ENCODE results near the gene PDILT.

Gene PDILT

DNA sequence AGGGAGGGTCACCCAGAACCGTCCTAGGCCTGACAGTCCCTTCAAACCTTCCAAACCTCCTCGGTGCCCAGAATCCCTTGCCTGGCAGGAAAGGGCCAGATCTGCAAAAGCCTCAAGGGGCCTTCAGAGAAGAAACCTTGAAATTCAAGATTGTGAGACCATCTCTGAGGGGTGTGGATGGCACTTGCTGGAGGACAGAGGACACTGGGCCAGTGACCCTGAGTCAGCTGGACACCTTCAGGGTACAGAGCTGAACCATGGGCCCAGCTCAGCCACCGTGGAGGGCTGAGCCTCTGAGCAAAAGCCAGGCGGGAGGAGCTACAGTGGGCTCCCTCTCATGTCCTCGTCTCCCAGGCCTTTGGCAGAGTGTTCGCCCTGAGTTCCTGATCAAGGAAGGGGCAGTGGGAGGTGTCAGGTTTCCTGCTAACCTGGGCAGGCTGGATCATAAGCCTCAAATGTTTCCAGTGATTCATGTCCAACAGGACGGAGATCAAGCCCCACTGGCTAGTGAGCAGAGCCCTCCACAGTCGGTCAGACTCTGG is 3.0 kb downstream of the PDILT start:
- no peak for DNase-seq

DNA sequence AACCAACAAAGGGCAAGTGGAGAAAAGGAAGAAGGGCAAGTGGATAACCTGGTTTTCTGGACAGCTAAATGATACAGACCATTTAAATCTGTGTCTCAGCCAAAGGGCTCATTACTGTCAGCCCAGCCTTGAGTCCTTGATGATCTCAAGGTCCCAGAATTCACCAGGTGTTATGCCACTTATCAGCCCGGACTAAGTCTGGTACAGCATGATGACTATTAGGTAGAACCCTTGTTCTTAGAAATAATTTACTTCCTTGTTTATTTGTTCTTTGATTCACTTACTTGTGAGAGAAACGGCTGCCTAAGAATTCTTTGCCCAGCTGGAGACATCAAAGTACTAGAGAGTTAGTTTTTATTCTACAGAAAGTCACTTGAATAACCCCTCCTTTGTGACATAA is 3.5 kb downstream of the PDILT start:
- DNase-seq, result no peak

DNA sequence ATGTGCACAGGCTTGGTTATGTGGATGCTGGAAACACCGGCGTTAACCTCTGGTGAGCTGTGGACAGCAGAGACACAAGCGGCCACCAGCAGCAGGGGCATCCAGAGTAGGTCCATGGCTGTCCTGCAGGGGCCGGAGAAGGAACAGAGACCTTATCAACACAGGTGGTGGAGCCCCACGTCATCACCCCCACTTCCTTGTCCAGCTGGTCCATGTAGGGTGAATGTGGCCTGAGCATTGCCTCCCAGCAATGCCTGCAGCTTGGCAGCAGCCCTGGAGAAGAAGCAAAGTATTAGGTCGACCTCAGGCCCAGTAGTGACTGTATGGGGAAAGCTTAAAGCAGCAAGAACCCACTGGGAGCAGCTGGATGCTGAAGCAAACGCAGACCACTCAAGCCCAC is 5.4 kb downstream of the PDILT start:
- no peak for DNase-seq

DNA sequence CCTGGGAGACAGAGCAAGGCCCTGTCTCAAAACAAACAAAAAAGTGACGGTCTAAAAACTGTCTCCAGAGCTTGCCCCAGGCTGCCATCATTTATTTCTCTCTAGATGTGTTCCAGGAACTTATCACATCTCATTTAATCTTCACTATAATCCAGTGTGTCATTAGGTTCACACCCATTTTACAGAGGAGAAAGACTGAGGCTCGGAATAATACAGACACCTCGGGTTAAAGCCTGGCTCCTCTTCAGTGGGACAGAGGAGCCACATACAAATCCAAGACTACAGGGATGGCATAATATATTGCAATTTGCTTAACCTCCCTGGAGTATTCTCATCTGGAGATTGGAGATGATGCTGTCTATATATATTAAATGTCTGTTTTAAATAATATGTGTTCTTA is 5.9 kb downstream of the PDILT start:
- DNase-seq, result no peak

DNA sequence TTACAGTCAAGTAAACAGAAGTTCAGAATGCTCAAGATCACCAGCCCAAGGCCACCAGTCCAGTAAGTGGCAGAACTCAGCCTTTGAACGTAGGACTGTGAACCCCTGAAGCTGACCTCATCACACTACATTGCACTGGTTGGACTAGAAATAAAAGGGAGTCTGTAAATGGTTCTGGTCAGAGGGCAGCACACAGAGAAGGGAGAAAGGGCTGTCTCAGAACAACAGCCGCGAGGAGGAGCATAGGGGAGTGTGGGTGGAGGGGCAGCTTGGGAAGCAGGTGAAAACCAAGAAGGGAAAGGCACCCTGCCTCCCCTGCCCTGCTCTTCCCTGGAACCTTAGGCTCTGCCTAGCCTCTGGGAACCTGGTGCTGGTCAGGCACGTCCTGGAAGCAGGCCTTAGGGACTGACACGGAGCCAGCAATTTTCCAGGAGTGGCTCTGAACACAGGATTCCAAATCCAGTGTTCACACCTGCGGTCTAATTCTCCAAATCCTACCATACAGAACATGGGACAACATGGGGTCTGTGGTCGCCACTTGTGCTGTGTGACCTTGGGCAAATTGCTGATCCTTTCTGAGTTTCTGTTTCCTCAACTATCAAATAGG is 7.0 kb downstream of the PDILT start:
- DNase-seq, result no peak

DNA sequence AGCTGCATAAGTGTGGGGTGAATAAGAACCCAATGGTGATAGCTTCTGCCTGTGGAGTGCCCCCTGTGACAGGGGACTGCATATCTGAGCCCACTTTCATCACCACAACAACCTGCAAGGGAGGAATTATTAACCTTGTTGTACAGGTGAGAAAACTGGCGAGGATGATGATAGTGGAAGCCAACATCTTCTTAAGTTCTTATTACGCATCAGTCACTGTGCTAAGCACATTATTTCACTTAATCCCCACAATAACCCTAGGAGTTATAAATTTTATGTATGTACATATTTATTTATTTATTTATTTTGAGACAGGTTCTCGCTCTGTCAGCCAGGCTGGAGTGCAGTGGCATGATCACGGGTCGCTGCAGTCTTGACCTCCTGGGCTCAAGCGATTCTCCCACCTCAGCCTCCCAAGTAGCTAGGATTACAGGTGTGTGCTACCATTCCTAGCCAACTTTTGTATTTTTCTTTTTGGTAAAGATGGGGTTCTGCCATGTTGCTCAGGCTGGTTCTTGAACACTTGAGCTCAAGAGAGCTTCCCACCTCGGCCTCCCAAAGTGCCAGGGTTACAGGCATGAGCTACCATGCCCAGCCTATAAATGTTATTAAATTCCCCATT is 7.6 kb downstream of the PDILT start:
- DNase-seq, result no peak

DNA sequence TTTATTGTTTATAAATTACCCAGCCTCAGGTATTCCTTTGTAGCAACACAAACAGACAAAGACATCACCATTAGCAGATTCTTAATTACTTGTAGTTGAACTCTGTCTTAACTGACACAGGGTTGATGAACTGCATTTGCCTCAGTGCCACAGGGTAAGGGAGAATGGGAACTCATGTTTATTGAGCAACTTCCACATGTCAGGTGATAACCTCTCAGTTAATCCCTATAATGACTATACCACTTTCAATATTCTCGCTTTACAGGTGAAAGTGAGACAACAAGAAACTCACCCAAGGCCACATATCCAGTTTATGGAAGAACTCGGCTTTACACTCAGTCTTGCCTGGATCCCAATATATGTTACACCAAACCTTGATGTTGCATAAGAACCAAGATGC is 8.6 kb downstream of the PDILT start:
- no peak for DNase-seq

DNA sequence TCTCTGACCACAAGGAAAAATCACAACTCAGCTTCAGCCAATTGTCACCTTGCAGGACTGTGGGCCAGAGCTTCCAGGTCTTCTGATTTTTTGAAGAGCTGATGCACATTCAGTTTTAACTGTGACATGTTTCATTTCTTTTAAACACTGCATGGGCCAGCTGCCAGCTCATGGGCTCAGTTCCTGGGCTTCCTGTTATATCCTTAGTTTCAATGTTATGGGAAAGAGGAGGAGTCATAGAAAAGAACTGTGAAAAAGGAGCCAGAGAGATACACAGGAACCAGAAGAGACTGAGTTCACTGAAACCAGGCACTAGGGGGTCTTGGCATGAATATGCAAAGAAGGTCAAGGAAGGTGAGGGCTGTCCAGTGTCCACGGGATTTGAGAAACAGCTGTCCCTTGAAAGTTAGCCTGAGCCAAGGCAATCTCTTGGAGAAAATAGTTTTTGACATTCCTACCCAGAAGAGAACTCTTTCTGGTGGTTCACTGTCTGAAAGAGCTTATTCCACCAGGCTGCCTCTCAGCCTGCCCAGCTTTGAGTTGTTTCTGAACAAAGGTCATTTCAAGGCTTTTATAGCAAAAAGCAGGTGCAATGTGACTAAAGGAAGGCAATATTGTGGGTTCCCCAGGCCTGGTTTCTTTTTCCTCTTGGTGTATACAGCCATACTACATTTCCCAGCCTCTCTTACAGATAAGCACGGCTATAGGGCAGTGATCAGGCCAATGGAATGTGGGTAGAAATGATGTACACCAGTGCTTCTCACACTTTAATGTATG is 10.5 kb downstream of the PDILT start:
- no peak for DNase-seq

DNA sequence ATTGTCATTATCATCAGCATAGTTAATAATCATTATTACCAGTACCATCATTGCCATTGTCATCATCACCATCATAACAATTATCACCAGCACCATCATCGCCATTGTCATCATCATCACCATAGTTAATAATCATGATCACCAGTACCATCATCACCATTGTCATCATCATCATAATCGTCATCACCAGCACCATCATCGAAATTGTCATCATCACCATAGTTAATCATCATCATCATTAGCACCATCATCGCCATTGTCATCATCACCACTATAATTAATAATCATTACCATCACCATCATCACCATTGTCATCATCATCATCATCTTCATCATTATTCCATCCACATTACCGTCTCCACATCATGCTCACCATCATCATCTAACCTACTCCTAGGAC is 13.5 kb downstream of the PDILT start:
- no peak for DNase-seq

DNA sequence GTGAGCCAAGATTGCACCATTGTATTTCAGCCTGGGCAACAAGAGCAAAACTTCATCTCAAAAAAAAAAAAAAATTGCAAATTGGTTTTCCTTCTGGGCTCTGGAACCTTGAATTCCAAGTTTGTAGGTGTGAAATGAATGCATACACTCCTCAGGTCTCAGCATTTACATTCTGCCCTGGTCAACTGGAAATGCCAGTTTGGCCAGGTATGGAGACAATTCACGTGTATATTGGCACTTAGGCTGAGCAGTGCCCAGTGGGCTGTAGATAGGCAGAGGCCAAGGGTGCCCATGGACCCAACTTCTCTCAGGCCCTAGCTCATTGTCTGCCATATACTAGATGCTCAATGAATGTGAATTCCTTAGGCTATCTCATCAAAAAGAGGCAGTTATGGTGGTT is 15.7 kb downstream of the PDILT start:
- DNase-seq, result no peak

DNA sequence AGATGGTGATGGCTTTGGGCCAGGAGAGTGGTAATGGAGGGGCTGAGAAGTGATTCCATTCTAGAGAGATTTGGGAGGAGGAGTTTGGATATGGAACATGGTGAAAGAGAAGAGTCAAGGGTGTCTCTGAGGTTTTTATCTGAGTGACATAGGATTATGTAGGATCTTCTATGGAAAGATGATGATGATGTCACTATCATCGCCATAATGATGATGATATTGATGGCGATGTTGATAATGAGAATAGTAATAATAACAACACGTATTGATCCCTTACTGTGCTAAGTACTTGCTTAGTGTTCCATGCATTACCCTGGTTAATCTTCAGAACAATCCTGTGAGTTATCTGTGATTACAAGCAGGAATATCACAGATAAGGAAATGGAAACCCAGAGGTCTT is 16.6 kb downstream of the PDILT start:
- DNase-seq, result no peak

DNA sequence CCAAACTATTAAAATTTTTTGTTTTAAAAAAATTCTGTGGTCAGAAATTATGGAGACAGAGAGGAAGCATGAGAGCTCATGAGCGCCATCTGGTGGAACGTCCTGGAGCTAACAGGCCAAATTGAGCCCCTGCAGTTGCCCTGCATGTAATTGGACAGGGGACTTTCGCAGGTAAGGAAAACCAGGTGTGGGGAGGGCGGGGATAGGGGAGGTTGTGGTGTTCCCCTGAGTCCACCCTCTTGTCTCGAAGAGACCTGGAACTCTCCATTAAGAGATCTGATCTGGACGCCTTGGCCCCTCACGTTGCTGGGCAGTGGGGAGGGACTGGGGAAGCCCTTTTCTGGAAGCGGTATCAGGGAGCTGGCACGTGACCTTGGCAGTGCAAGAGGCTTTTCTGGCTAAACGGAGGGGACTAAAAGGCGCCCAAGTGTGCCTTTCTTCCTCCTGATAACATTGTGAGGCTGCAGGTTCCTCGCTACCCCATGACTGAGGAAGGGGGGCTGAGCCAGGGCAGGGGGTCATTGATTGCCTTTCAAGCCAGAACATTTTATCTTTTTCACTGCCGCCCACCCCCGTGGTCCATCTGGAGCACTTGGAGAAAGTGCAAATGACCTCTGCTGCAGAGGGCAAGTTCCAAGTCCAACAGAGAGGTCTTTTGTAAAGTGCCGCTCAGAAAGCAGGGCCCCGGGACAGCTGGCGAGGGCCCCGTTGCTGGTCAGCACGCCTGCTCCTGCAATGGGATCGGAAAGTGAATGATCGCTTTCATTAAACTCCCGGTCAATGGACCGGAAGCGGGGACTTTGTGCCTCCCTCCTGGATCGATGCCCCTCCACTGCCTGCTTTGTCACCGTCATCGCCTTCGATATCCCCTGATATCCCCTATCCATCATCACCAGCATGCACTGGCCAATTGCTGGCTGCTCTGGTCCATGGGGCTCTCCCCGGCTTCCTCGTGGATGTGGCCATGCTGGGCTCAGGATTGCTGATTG is 18.4 kb downstream of the PDILT start:
- DNase-seq, result peak; percentile 49

DNA sequence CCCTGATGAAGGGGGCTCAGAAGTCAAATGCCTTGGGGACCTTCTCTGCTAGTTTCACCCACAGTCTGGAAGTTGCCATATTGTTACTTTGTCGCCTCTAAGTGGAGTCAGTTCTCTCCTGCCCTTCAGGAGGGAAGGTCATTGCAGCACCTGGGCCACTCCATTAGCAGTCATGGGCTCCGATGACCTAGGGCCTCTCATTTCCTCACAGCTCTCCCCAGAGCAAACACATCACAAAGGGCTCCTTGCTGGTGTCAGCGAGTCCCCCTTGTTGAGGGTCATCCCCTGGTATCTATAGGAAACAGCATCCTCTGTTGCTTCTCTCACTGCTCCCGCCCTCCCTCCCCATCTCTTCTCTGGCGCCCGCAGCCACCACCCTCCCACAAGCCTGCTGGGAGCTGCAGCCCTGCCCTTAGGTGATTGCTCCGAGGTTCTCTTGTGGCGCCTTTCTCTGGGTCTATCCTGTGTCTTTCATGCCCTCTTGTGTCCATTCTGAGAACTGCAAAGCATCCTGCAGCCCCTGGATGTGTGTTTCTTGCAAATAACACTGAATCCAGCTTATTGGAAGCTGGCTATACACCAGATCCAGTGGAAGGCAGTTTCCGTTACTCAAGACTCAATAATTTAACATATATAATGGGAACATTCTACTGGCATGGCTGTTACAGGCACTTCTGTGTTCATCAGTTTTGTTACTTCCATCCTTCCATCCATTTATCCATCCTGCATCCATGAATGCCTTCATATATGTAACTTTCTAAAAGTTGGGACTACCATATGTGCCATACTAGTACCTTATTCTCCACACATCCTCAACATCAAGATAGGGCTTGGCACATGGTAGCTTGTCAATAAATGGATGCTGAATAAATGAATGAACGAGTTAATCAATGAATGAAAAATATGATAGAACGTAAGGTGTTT is 21.2 kb downstream of the PDILT start:
- DNase-seq, result peak; percentile 45

DNA sequence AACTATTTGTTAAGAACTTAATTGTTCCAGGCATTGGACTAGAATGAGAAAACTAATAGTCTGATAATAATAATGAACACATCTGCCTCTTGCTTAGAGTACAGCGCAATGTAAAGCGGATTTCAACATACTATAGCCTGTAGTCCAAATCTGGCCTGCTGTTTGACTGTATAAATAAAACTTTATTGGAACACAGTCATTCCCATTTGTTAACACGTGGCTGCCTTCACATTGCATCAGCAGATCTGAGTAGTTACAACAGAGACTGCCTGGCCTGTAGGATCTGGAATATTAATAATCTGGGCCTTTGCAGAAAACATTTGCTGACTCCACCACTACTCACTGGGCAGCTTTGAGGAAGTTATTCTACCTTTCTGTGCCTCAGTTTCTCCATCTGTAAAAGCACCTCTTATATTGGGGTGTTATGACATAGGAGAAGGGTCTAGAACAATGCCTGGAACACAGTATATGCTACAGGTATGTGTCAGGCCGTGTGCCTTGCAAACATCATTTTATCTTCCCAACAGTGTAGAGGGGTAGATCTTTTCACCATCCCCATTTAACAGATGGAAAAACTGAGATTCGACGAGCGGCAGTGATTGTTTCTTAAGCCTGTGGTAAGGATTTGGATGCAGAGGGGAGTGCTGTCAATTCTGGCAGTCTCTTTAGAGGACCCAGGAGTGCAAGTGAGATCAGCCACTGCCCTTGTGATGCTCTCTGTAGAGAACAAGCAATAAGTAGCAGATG is 22.2 kb downstream of the PDILT start:
- DNase-seq, result no peak

DNA sequence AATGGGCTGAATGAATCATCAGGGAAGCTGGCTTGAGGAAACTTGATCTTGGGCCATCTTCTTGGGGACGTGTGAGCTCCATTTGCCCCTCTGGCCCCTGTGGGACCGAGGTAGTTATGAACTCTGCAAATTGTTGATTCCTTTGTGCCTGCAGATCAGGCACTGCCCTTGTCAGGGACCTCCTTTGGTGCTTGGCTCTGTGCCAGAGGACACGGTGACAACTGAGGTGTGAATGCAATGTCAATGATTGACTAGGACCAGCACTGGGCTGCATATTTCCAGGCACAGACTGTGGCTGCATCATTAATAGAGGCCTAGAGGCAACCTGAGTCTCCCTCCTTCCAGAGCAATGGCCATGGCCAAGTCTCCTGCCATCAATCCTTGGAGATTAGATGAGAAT is 23.8 kb downstream of the PDILT start:
- DNase-seq, result no peak

DNA sequence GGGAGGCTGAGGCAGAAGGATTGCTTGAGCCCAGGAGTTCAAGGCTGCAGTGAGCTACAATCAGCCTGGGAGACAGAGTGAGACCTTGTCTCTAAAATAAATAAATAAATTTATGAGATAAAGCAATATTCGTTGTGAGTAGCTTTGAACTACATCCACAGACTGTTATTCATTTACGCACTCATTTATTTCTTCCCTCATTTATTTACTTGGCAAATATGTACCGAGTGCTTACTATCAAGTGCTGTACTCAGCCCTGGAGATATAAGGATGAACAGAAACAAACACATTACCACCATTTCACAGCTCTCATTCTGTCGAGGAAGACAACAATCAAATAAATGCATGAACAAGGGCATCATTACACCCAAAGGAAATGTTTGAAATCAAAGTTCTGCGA is 27.4 kb downstream of the PDILT start:
- no peak for DNase-seq

DNA sequence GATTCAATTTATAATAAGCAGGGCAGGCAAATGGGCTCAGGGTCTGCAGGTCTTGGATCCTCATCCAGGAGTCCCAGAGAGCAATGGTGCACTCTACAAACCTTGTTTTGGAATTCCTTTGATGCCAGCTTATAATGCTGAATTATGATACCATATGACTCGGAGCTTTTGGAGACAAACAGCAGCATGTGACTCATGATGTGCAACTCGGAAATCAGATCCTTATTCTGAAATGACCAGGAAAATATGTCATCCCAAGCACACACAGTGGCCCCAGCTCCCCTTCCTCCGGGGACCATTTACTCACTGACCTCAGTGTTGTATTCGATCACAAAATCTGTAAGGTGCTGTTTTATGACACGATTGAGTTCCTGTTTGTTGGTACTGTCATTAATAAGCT is 31.8 kb downstream of the PDILT start:
- DNase-seq, result no peak

DNA sequence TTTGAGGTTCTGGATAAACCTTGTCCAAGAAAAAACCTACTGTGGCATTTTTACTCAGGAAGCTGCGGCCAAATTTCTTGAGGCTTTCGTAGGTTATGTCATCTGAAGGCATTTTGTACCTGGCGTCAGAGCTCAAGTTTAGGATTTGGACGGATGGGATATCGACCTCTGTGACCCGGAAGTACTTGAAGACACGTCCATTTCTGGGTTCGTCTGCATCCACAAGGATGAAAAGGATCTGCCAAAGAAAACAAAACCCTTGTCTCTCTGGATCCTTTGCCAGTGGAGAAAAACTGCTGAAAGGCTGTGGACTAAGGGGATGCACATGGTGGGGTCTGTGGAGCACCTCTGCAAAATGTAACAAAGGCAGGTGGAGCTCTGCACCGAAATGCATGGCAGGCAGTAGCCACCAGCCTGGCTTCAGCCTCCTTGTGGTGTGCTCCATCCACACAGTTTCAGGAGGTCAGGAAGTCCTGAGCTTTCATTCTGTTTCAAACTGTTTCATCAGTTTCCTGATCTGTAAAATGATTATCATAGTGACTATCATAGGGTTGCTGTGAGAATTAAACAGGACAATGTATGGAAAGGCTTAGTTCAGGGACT is 35.0 kb downstream of the PDILT start:
- DNase-seq, result no peak

DNA sequence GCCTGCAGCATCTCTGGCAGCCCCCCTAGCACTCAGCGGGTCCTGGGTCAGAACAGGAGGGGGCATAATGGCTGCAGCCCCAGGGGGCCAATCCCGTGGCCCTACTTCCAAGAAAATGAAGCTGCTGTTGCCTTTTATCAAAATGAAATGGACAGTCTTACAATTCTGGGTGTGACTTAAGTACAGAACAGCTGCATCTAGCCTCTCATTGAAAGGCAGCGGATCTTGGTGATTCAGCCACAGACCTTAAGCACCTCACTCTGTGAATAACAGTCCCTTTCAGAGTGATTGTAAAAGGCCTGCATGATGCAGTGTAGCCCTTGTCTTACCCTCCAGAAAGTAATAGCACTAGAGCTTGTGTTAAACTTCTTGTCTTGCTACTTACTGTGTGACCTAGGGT is 40.5 kb downstream of the PDILT start:
- DNase-seq, result no peak

DNA sequence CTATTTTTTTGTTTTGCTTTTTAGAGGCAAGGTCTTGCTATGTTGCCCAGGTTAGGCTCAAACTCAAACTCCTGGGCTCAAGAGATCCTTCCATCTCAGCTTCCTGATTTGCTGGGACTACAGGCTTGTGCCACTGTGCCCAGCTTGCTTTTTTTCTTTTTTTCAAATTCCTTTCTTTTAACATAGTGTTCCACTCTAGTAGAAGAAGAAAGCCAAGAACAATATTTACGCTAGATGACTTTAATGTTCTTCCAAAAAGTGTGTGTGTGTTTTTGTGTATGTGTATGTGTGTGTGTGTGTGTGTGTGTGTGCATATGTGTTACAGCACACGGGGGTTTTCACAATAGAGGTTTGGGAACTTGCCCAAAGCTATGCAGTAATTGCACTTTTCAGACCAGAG is 41.3 kb downstream of the PDILT start:
- no peak for DNase-seq

DNA sequence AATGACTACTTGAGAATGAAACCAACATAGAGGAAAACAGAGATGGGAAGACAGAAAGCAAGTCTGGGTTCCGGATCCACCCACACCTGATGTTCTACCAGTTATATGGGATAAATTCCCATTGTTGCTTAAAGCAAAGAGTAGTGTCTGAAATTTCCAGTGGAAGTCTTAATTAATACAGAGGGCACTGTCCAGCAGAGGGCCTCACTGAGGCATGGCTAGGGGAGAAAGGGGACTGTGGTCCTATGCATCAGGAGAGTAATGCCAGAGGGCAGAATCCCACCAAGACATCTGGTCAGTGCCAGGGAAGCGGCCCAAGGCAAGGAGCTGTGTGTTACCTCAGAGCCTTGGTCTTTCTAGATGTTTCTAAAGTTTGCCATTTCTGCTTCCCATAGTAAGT is 44.5 kb downstream of the PDILT start:
- DNase-seq, result no peak

Measured in activated naive CD4-positive, alpha-beta T cell treated with anti-CD3 and anti-CD28 coated beads, Interleukin-2, amount 50 U/mL, for 16 hours (primary cell).